OCI-LY3 (cell line): ENCODE results near the gene TRIM28.
"Not testable (repeated sequence)": the region's sequence is repeated elsewhere in the genome, so short reads cannot be mapped to it uniquely, and the experiment has no call there.

Experiments used
- H2AFZ ChIP-seq: fragments of 200-600, 300-600 bp; shearing (Covaris generic); 2 replicates; pipeline ENCODE4 v1.6.0; 2014; ENCODE audit warnings: antibody characterized with exemption, low read depth, low read length
- H3K27ac ChIP-seq: fragments of 200-600, 300-600 bp; sonication (generic); 2 replicates; pipeline ENCODE4 v1.5.1; 2014; ENCODE audit warnings: mild to moderate bottlenecking, low read length, moderate library complexity, mixed read lengths
- H3K27me3 ChIP-seq: fragments of 200-600, 300-600 bp; sonication (generic); 2 replicates; pipeline ENCODE4 v1.6.1; 2014; ENCODE audit warnings: low read depth, low read length, mixed read lengths
- H3K36me3 ChIP-seq: fragments of 200-600, 300-600 bp; sonication (generic); replicated peaks from 2 replicates; pipeline ENCODE3; 2014; ENCODE audit warnings: low read depth, low read length, mixed read lengths
- H3K4me1 ChIP-seq: fragments of 300-600, 200-600 bp; sonication (generic); 2 replicates; pipeline ENCODE4 v1.6.1; 2014; ENCODE audit warnings: low read length, mixed read lengths
- H3K4me2 ChIP-seq: fragments of 200-600, 300-600 bp; sonication (generic); 2 replicates; pipeline ENCODE4 v1.6.1; 2014; ENCODE audit warnings: low read length, mixed read lengths
- H3K4me3 ChIP-seq: fragments of 300-600, 200-600 bp; sonication (generic); 2 replicates; pipeline ENCODE4 v1.5.1; 2014; ENCODE audit warnings: antibody characterized with exemption, mild to moderate bottlenecking, low read length, moderate library complexity
- H3K79me2 ChIP-seq: fragments of 300-600, 200-600 bp; shearing (Covaris generic); 2 replicates; pipeline ENCODE4 v1.6.1; 2014; ENCODE audit warnings: mild to moderate bottlenecking, low read length, mixed read lengths
- H3K9ac ChIP-seq: fragments of 300-600, 200-600 bp; shearing (Covaris generic); 2 replicates; pipeline ENCODE4 v1.6.0; 2014; ENCODE audit warnings: mild to moderate bottlenecking, low read length, moderate library complexity
- H3K9me3 ChIP-seq: fragments of 200-600, 300-600 bp; shearing (Covaris generic); 2 replicates; pipeline ENCODE4 v1.6.1; 2014; ENCODE audit warnings: low read length, mixed read lengths; ENCODE audit not compliant: insufficient read depth
- H4K20me1 ChIP-seq: fragments of 200-600, 300-600 bp; sonication (generic); 2 replicates; pipeline ENCODE4 v1.6.1; 2016; ENCODE audit warnings: low read length, mixed read lengths; ENCODE audit not compliant: insufficient read depth
- CTCF ChIP-seq: fragments of 200-600, 300-600 bp; sonication (generic); IDR thresholded peaks from 2 replicates; pipeline ENCODE4 v1.5.1; 2014; ENCODE audit warnings: antibody characterized with exemption, low read length, low read depth
- EZH2phosphoT487 ChIP-seq: fragments of 200-600 bp; shearing (Covaris generic); IDR thresholded peaks from 2 replicates; pipeline ENCODE4 v1.6.1; 2018; ENCODE audit warnings: antibody characterized with exemption, mixed run types, low read depth

The TRIM28 gene

GRCh38 chr19:58572818-58573657 is 29.2 kb downstream of the TRIM28 start, which contains the start of gene MZF1:
TSS of gene MZF1 (minus strand) at chr19:58573335. CDS start at chr19:58571389, 1,946 bp downstream.
- H2AFZ ChIP-seq, result peak within 1 kb of the TSS; percentile 37

GRCh38 chr19:58573658-58574164 is 29.8 kb downstream of the TRIM28 start:
- peak overlapping the region; percentile 3 for H3K27ac ChIP-seq
- no peaks in the 10 kb centered on the region for H4K20me1 ChIP-seq
- H3K79me2 ChIP-seq, result peaks cover 19% of the 10 kb centered on the region
- H3K4me2 ChIP-seq, result peak overlapping the region; percentile 73
- no peaks in the 10 kb centered on the region for H3K9me3 ChIP-seq
- peak overlapping the region; percentile 28; the same call in 1 of the 2 replicates for H3K9ac ChIP-seq
- H3K27me3 ChIP-seq, result no peaks in the 10 kb centered on the region
- peak overlapping the region; percentile 92 for H3K4me3 ChIP-seq
- no peak for TF ChIP-seq CTCF
- no peak for TF ChIP-seq EZH2phosphoT487
- 0 out of 2 replicates have a peak overlapping the region, but pooled peaks have one; percentile 6 for H2AFZ ChIP-seq
- peaks cover 17% of the 10 kb centered on the region for H3K4me1 ChIP-seq
- H3K36me3 ChIP-seq, result peaks cover 19% of the 10 kb centered on the region

More at GRCh38 chr19:58572818-58573657, 29.2 kb downstream of the TRIM28 start, which contains the start of gene MZF1:
- peaks cover 17% of the 10 kb centered on the region for H3K4me1 ChIP-seq
- peak within 1 kb of the TSS; percentile 78 for H3K4me2 ChIP-seq
- H3K79me2 ChIP-seq, result peaks cover 13% of the 10 kb centered on the region
- H4K20me1 ChIP-seq, result no peaks in the 10 kb centered on the region
- H3K4me3 ChIP-seq, result peak within 1 kb of the TSS; percentile 92
- peak within 1 kb of the TSS; percentile 80 for H3K9ac ChIP-seq
- peak within 1 kb of the TSS; percentile 87 for H3K27ac ChIP-seq
- H3K36me3 ChIP-seq, result peaks cover 16% of the 10 kb centered on the region
- H3K9me3 ChIP-seq, result no peaks in the 10 kb centered on the region
- no peaks in the 10 kb centered on the region for H3K27me3 ChIP-seq
- TF ChIP-seq EZH2phosphoT487 (no peak), CTCF (no peak)

GRCh38 chr19:58575183-58576041 is 31.5 kb downstream of the TRIM28 start:
- Histone ChIP-seq H2AFZ (peak overlapping the region; percentile 73), H3K9me3 (no peaks in the 10 kb centered on the region), H3K4me2 (peak overlapping the region; percentile 83), H3K79me2 (peaks cover 27% of the 10 kb centered on the region), H4K20me1 (no peaks in the 10 kb centered on the region), H3K4me3 (peak overlapping the region; percentile 92), H3K36me3 (peaks cover 13% of the 10 kb centered on the region), H3K9ac (peak overlapping the region; percentile 97), H3K27ac (peak overlapping the region; percentile 90), H3K4me1 (peaks cover 17% of the 10 kb centered on the region), H3K27me3 (no peaks in the 10 kb centered on the region)
- no peak for TF ChIP-seq EZH2phosphoT487
- TF ChIP-seq CTCF, result peak; percentile 14; the same call in 1 of the 2 replicates

- H4K20me1 ChIP-seq, H3K27me3 ChIP-seq, H3K9ac ChIP-seq, H3K4me2 ChIP-seq, H2AFZ ChIP-seq, H3K4me3 ChIP-seq, H3K27ac ChIP-seq, H3K9me3 ChIP-seq, H3K4me1 ChIP-seq: not testable (repeated sequence)
- H3K36me3 ChIP-seq, result peaks cover 12% of the 10 kb centered on the region
- H3K79me2 ChIP-seq, result peaks cover 18% of the 10 kb centered on the region
Observed at GRCh38 chr19:58577581-58577980, 33.7 kb downstream of the TRIM28 start.
